Endothelial cell (in vitro differentiated cells): ENCODE data around the gene UBE2E2. TPM values are rescaled to one million over a fixed set of nuclear protein-coding genes. Genes with fewer than 3 reads are reported as not detected.

Experiments used
- DNase-seq: peaks from one replicate; pipeline ENCODE4 v3.0.0; 2021; ENCODE audit warnings: low spot score
- H3K27ac Mint-ChIP-seq: one replicate; pipeline ENCODE4 v1.8.0; 2021; ENCODE audit warnings: mixed read lengths, inconsistent platforms; ENCODE audit not compliant: unreplicated experiment
- H3K27me3 Mint-ChIP-seq: one replicate; pipeline ENCODE4 v1.8.0; 2021; ENCODE audit warnings: mild to moderate bottlenecking, moderate library complexity, mixed read lengths, inconsistent platforms; ENCODE audit not compliant: unreplicated experiment
- H3K36me3 Mint-ChIP-seq: one replicate; pipeline ENCODE4 v1.8.0; 2021; ENCODE audit warnings: mild to moderate bottlenecking, low read depth, mixed read lengths, inconsistent platforms; ENCODE audit not compliant: unreplicated experiment
- H3K4me1 Mint-ChIP-seq: one replicate; pipeline ENCODE4 v1.8.0; 2021; ENCODE audit warnings: mild to moderate bottlenecking, mixed read lengths, inconsistent platforms; ENCODE audit not compliant: unreplicated experiment
- H3K4me3 Mint-ChIP-seq: one replicate; pipeline ENCODE4 v1.8.0; 2021; ENCODE audit warnings: mild to moderate bottlenecking, mixed read lengths, inconsistent platforms; ENCODE audit not compliant: unreplicated experiment
- H3K9me3 Mint-ChIP-seq: one replicate; pipeline ENCODE4 v1.8.0; 2021; ENCODE audit warnings: mixed read lengths, inconsistent platforms; ENCODE audit not compliant: unreplicated experiment
- CTCF ChIP-seq: fragments of 200-600 bp; sonication (generic); IDR thresholded peaks from one replicate; pipeline ENCODE4 v1.5.0; 2021; ENCODE audit warnings: antibody characterized with exemption; ENCODE audit not compliant: unreplicated experiment
- total RNA-seq: library from RNA; stranded (reverse); fragmentation: NEBNext Ultra II Directional; extraction: Animal tissue kit (Norgen Biotek cat#: 25700); gene quantifications from one replicate; pipeline ENCODE4 v1.2.1, GENCODE V29; 2021; ENCODE audit not compliant: unreplicated experiment

Gene UBE2E2
- total RNA-seq, 1 donor from 2014 or later = 46.9 TPM

GRCh38 chr3:23533596-23533995, 330.5 kb downstream of the UBE2E2 start:
- no peak for DNase-seq
- Mint-ChIP-seq H3K4me3 (no peak overlapping the region), H3K27ac (no peak overlapping the region)

GRCh38 chr3:23533996-23534395, 330.9 kb downstream of the UBE2E2 start:
- Mint-ChIP-seq H3K4me3 (no peak overlapping the region), H3K27me3 (no peaks in the 10 kb centered on the region), H3K4me1 (no peaks in the 10 kb centered on the region), H3K27ac (no peak overlapping the region), H3K9me3 (no peaks in the 10 kb centered on the region), H3K36me3 (no peaks in the 10 kb centered on the region)
- no peak for TF ChIP-seq CTCF
- no peak for DNase-seq

More at GRCh38 chr3:23533596-23533995, 330.5 kb downstream of the UBE2E2 start:
- no peaks in the 10 kb centered on the region for H3K27me3 Mint-ChIP-seq
- H3K4me1 Mint-ChIP-seq = no peaks in the 10 kb centered on the region
- H3K9me3 Mint-ChIP-seq = no peaks in the 10 kb centered on the region
- no peaks in the 10 kb centered on the region for H3K36me3 Mint-ChIP-seq
- no peak for TF ChIP-seq CTCF

GRCh38 chr3:23537101-23537551, 334.0 kb downstream of the UBE2E2 start:
- H3K27ac Mint-ChIP-seq = no peak overlapping the region
- H3K4me1 Mint-ChIP-seq = no peaks in the 10 kb centered on the region
- H3K36me3 Mint-ChIP-seq = no peaks in the 10 kb centered on the region
- no peaks in the 10 kb centered on the region for H3K27me3 Mint-ChIP-seq
- no peak for TF ChIP-seq CTCF
- no peak overlapping the region for H3K4me3 Mint-ChIP-seq
- DNase-seq = no peak
- H3K9me3 Mint-ChIP-seq = no peaks in the 10 kb centered on the region

GRCh38 chr3:23539185-23539584, 336.1 kb downstream of the UBE2E2 start:
- no peak for DNase-seq
- Mint-ChIP-seq H3K4me1 (no peaks in the 10 kb centered on the region), H3K36me3 (no peaks in the 10 kb centered on the region), H3K27me3 (no peaks in the 10 kb centered on the region), H3K9me3 (no peaks in the 10 kb centered on the region), H3K4me3 (no peak overlapping the region), H3K27ac (no peak overlapping the region)
- no peak for TF ChIP-seq CTCF

GRCh38 chr3:23540600-23540999, 337.5 kb downstream of the UBE2E2 start:
- no peak for TF ChIP-seq CTCF
- Mint-ChIP-seq H3K27me3 (no peaks in the 10 kb centered on the region), H3K4me3 (no peak overlapping the region)

More at GRCh38 chr3:23540600-23540999, 337.5 kb downstream of the UBE2E2 start:
- no peak for DNase-seq
- Mint-ChIP-seq H3K36me3 (no peaks in the 10 kb centered on the region), H3K9me3 (no peaks in the 10 kb centered on the region), H3K4me1 (no peaks in the 10 kb centered on the region), H3K27ac (no peak overlapping the region)
